Suprapubic skin (tissue), 4 donors: Measurements from ENCODE around the gene SLF1.

Source experiments
- EP300 ChIP-seq: sonication (generic); formaldehyde crosslinking; IDR thresholded peaks from one replicate; pipeline ENCODE4 v1.6.1; 2017; ENCODE audit warnings: antibody characterized with exemption
- POLR2A ChIP-seq, 2 donors: fragments of 450-650 bp; IDR thresholded peaks; one replicate each; pipeline ENCODE4 v1.6.1; 2017; ENCODE audit warnings: antibody characterized with exemption in 2 of 2, mild to moderate bottlenecking in 2 of 2, moderate library complexity in 2 of 2
- POLR2AphosphoS5 ChIP-seq, 3 donors: sonication (generic); formaldehyde crosslinking; IDR thresholded peaks; one replicate each; pipeline ENCODE4 v1.6.1; 2017; ENCODE audit warnings: antibody characterized with exemption in 3 of 3
- TF ChIP-seq, protein P1 (sequence below), 2 donors: fragments of 200-600 bp in 1 of 2; fragments of 450-650 bp in 1 of 2; sonication (generic) in 1 of 2; IDR thresholded peaks; one replicate each; pipeline ENCODE4 v1.5.1; 2016 to 2019; ENCODE audit warnings: antibody characterized with exemption in 2 of 2, mild to moderate bottlenecking in 1 of 2, moderate library complexity in 1 of 2

DNA sequence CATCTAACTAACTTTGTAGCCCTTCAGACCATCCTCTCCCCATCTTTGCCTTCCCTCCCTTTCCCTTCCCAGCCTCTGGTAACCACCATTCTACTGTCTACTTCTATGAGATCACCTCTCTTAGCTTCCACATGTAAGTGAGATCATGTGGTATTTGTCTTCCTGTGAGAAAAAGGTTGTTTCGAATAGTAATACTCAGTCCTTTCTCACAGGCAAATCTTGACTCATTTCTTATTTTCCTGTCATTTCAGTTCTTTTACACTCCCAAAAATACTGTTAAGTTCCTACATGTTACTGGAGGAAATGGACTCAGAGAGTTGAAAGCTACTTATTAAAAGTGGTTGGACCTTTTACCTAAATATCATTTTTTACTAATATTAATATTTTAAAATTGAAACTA, 82.1 kb downstream of the SLF1 start:
- TF ChIP-seq, protein P1, sequence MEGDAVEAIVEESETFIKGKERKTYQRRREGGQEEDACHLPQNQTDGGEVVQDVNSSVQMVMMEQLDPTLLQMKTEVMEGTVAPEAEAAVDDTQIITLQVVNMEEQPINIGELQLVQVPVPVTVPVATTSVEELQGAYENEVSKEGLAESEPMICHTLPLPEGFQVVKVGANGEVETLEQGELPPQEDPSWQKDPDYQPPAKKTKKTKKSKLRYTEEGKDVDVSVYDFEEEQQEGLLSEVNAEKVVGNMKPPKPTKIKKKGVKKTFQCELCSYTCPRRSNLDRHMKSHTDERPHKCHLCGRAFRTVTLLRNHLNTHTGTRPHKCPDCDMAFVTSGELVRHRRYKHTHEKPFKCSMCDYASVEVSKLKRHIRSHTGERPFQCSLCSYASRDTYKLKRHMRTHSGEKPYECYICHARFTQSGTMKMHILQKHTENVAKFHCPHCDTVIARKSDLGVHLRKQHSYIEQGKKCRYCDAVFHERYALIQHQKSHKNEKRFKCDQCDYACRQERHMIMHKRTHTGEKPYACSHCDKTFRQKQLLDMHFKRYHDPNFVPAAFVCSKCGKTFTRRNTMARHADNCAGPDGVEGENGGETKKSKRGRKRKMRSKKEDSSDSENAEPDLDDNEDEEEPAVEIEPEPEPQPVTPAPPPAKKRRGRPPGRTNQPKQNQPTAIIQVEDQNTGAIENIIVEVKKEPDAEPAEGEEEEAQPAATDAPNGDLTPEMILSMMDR (IDR thresholded peaks at IDR 0.05), result no peak
- TF ChIP-seq POLR2AphosphoS5 (IDR thresholded peaks at IDR 0.05) (no peak), POLR2A (IDR thresholded peaks at IDR 0.05) (no peak), EP300 (no peak)
